Neural progenitor cell (in vitro differentiated cells): ENCODE data around the gene MFAP3. TPM values are rescaled to one million over a fixed set of nuclear protein-coding genes. Genes with fewer than 3 reads are reported as not detected.

Experiments used
- DNase-seq: peaks from one replicate; pipeline ENCODE4 v3.0.0-alpha.2; 2016; ENCODE audit warnings: low spot score
- H2AFZ ChIP-seq: fragments of 200-600 bp; sonication (generic); replicated peaks from 2 replicates; pipeline ENCODE4 v1.6.1; 2016; ENCODE audit warnings: antibody characterized with exemption
- H3F3A ChIP-seq: fragments of 200-600 bp; sonication (generic); 2 replicates; pipeline ENCODE4 v1.6.1; 2016; ENCODE audit warnings: antibody characterized with exemption, low read depth
- H3K27ac ChIP-seq: fragments of 200-600 bp; sonication (generic); 2 replicates; pipeline ENCODE4 v1.5.1; 2016; ENCODE audit warnings: mild to moderate bottlenecking
- H3K27me3 ChIP-seq: fragments of 200-600 bp; sonication (generic); 2 replicates; pipeline ENCODE4 v1.6.1; 2016; ENCODE audit warnings: mild to moderate bottlenecking, moderate library complexity
- H3K36me3 ChIP-seq: fragments of 200-600 bp; sonication (generic); 2 replicates; pipeline ENCODE4 v1.5.1; 2016
- H3K4me1 ChIP-seq: fragments of 200-600 bp; sonication (generic); 2 replicates; pipeline ENCODE4 v1.6.1; 2016; ENCODE audit warnings: mixed run types
- H3K4me2 ChIP-seq: fragments of 200-600 bp; sonication (generic); 2 replicates; pipeline ENCODE4 v1.6.1; 2016
- H3K4me3 ChIP-seq: fragments of 200-600 bp; sonication (generic); 2 replicates; pipeline ENCODE4 v1.5.1; 2016
- H3K79me2 ChIP-seq: fragments of 200-600 bp; sonication (generic); 2 replicates; pipeline ENCODE4 v1.6.1; 2016; ENCODE audit warnings: low read depth
- H3K9ac ChIP-seq: fragments of 200-600 bp; sonication (generic); 2 replicates; pipeline ENCODE4 v1.6.1; 2016
- H3K9me3 ChIP-seq: fragments of 200-600 bp; sonication (generic); 2 replicates; pipeline ENCODE4 v1.5.1; 2016; ENCODE audit warnings: low read depth
- H4K20me1 ChIP-seq: fragments of 200-600 bp; sonication (generic); 2 replicates; pipeline ENCODE4 v1.6.1; 2016; ENCODE audit warnings: low read depth
- H3K27ac Mint-ChIP-seq: 3 replicates; pipeline ENCODE4 v1.8.0; 2021; ENCODE audit warnings: mixed read lengths
- H3K27me3 Mint-ChIP-seq: 2 replicates; pipeline ENCODE4 v1.8.0; 2022; ENCODE audit warnings: low read depth, mild to moderate bottlenecking, inconsistent platforms, moderate library complexity, mixed read lengths; ENCODE audit not compliant: insufficient read depth
- H3K36me3 Mint-ChIP-seq: 3 replicates; pipeline ENCODE4 v1.8.0; 2021; ENCODE audit warnings: mixed read lengths
- H3K4me1 Mint-ChIP-seq: 3 replicates; pipeline ENCODE4 v1.8.0; 2021; ENCODE audit warnings: mixed read lengths
- H3K4me3 Mint-ChIP-seq: 3 replicates; pipeline ENCODE4 v1.8.0; 2021; ENCODE audit warnings: mild to moderate bottlenecking, moderate library complexity, mixed read lengths
- H3K9me3 Mint-ChIP-seq: 3 replicates; pipeline ENCODE4 v1.8.0; 2020; ENCODE audit warnings: mixed read lengths
- CTCF ChIP-seq: fragments of 200-600 bp; sonication (generic); IDR thresholded peaks from 2 replicates; pipeline ENCODE4 v1.5.1; 2017; ENCODE audit warnings: antibody characterized with exemption, mild to moderate bottlenecking
- EZH2 ChIP-seq: fragments of 200-600 bp; sonication (generic); IDR thresholded peaks from 2 replicates; pipeline ENCODE4 v1.6.1; 2017; ENCODE audit warnings: antibody characterized with exemption, mild to moderate bottlenecking, moderate library complexity
- EZH2phosphoT487 ChIP-seq: fragments of 200-600 bp; sonication (generic); IDR thresholded peaks from 2 replicates; pipeline ENCODE4 v1.6.1; 2017; ENCODE audit warnings: antibody characterized with exemption
- total RNA-seq: library from RNA; depleted of rRNA; stranded (reverse); fragments of >200 nt; gene quantifications from 2 replicates; pipeline ENCODE4 v1.2.3, GENCODE V29; 2015; ENCODE audit warnings: low replicate concordance

Gene MFAP3
- total RNA-seq, 1 donor from 2014 or later, result 89.7 TPM

- no peak overlapping the region for H2AFZ ChIP-seq
- H3K4me3 ChIP-seq, result no peak overlapping the region
- peaks cover 5% of the 10 kb centered on the region for H4K20me1 ChIP-seq
- no peaks in the 10 kb centered on the region for H3K36me3 ChIP-seq
- H3K4me1 Mint-ChIP-seq, result peaks cover 54% of the 10 kb centered on the region
- no peak overlapping the region for H3K4me2 ChIP-seq
- H3K27ac ChIP-seq, result no peak overlapping the region
- no peak overlapping the region for H3K4me3 Mint-ChIP-seq
- H3K9me3 ChIP-seq, result no peaks in the 10 kb centered on the region
- peaks cover 28% of the 10 kb centered on the region for H3F3A ChIP-seq
- peaks cover 36% of the 10 kb centered on the region for H3K4me1 ChIP-seq
- no peak for TF ChIP-seq CTCF
- no peak for TF ChIP-seq EZH2
- TF ChIP-seq EZH2phosphoT487, result no peak
- peaks cover 11% of the 10 kb centered on the region for H3K36me3 Mint-ChIP-seq
- peaks cover 19% of the 10 kb centered on the region for H3K9me3 Mint-ChIP-seq
- H3K27me3 ChIP-seq, result no peaks in the 10 kb centered on the region
- peaks cover 3% of the 10 kb centered on the region for H3K27me3 Mint-ChIP-seq
- DNase-seq, result no peak
- H3K79me2 ChIP-seq, result no peaks in the 10 kb centered on the region
- no peak overlapping the region for H3K27ac Mint-ChIP-seq
- no peak overlapping the region for H3K9ac ChIP-seq
Measured at GRCh38 chr5:154090656-154091055, 51.9 kb downstream of the MFAP3 start.

GRCh38 chr5:154092356-154093141 is 53.8 kb downstream of the MFAP3 start:
- no peaks in the 10 kb centered on the region for H3K9me3 ChIP-seq
- no peaks in the 10 kb centered on the region for H4K20me1 ChIP-seq
- H3K27ac ChIP-seq, result no peak overlapping the region
- H3K36me3 ChIP-seq, result no peaks in the 10 kb centered on the region
- no peak overlapping the region for H3K4me2 ChIP-seq
- H3K27me3 ChIP-seq, result no peaks in the 10 kb centered on the region
- no peak overlapping the region for H2AFZ ChIP-seq
- no peaks in the 10 kb centered on the region for H3K79me2 ChIP-seq
- Mint-ChIP-seq H3K27ac (no peak overlapping the region), H3K4me1 (peaks cover 43% of the 10 kb centered on the region), H3K4me3 (no peak overlapping the region), H3K9me3 (peaks cover 19% of the 10 kb centered on the region), H3K27me3 (peaks cover 4% of the 10 kb centered on the region), H3K36me3 (peaks cover 11% of the 10 kb centered on the region)
- no peak overlapping the region for H3K4me3 ChIP-seq
- no peak for DNase-seq
- TF ChIP-seq EZH2phosphoT487 (no peak), CTCF (no peak), EZH2 (no peak)
- H3F3A ChIP-seq, result peaks cover 10% of the 10 kb centered on the region
- H3K4me1 ChIP-seq, result peaks cover 23% of the 10 kb centered on the region
- H3K9ac ChIP-seq, result no peak overlapping the region

- no peak overlapping the region for H3K4me3 ChIP-seq
- no peak overlapping the region for H3K27ac ChIP-seq
- H4K20me1 ChIP-seq, result no peaks in the 10 kb centered on the region
- no peaks in the 10 kb centered on the region for H3K27me3 ChIP-seq
- Mint-ChIP-seq H3K36me3 (peaks cover 7% of the 10 kb centered on the region), H3K27ac (no peak overlapping the region), H3K27me3 (peaks cover 6% of the 10 kb centered on the region), H3K4me3 (no peak overlapping the region), H3K4me1 (peaks cover 37% of the 10 kb centered on the region), H3K9me3 (peaks cover 15% of the 10 kb centered on the region)
- H3K79me2 ChIP-seq, result no peaks in the 10 kb centered on the region
- peaks cover 20% of the 10 kb centered on the region for H3K4me1 ChIP-seq
- H3F3A ChIP-seq, result peaks cover 10% of the 10 kb centered on the region
- no peak for DNase-seq
- no peaks in the 10 kb centered on the region for H3K36me3 ChIP-seq
- no peaks in the 10 kb centered on the region for H3K9me3 ChIP-seq
- H3K4me2 ChIP-seq, result no peak overlapping the region
- H2AFZ ChIP-seq, result no peak overlapping the region
- TF ChIP-seq EZH2phosphoT487, result no peak
- TF ChIP-seq CTCF, result no peak
- TF ChIP-seq EZH2, result no peak
- no peak overlapping the region for H3K9ac ChIP-seq
Measured at GRCh38 chr5:154093142-154093532, 54.4 kb downstream of the MFAP3 start.
